ENCODE measurements around the gene NFAT5.

- TF ChIP-seq, protein P1, sequence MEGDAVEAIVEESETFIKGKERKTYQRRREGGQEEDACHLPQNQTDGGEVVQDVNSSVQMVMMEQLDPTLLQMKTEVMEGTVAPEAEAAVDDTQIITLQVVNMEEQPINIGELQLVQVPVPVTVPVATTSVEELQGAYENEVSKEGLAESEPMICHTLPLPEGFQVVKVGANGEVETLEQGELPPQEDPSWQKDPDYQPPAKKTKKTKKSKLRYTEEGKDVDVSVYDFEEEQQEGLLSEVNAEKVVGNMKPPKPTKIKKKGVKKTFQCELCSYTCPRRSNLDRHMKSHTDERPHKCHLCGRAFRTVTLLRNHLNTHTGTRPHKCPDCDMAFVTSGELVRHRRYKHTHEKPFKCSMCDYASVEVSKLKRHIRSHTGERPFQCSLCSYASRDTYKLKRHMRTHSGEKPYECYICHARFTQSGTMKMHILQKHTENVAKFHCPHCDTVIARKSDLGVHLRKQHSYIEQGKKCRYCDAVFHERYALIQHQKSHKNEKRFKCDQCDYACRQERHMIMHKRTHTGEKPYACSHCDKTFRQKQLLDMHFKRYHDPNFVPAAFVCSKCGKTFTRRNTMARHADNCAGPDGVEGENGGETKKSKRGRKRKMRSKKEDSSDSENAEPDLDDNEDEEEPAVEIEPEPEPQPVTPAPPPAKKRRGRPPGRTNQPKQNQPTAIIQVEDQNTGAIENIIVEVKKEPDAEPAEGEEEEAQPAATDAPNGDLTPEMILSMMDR (IDR thresholded peaks at IDR 0.05; ENCODE audit: borderline replicate concordance, extremely low read depth, low read length, poor library complexity, severe bottlenecking): no peak
- no peak for TF ChIP-seq EZH2 (IDR thresholded peaks at IDR 0.05; ENCODE audit: borderline replicate concordance, low read depth, low read length, severe bottlenecking)
These were observed 10.3 kb upstream of the NFAT5 start for GRCh38 chr16:69555437-69555836.

Measured in DND-41 (cell line).